Measurements from ENCODE around the gene SEC22A.

The SEC22A gene

GRCh38 chr3:123261666-123262065 lies 59.9 kb downstream of the SEC22A start:
- intact Hi-C loops (cut with DNase I) = no loop called here
- no peak for DNase-seq

- intact Hi-C loops (cut with DNase I) = no loop called here
- DNase-seq = no peak
These were observed 60.5 kb downstream of the SEC22A start for GRCh38 chr3:123262226-123262625.

GRCh38 chr3:123262868-123263267 lies 61.1 kb downstream of the SEC22A start:
- intact Hi-C loops (cut with DNase I) = no loop called here
- DNase-seq = no peak

- DNase-seq = no peak
These were observed 62.2 kb downstream of the SEC22A start for GRCh38 chr3:123263941-123264340.

GRCh38 chr3:123267821-123268220 lies 66.1 kb downstream of the SEC22A start:
- intact Hi-C loops (cut with DNase I) = no loop called here
- no peak for DNase-seq

More at GRCh38 chr3:123263941-123264340, 62.2 kb downstream of the SEC22A start:
- intact Hi-C loops (cut with DNase I) = no loop called here

- DNase-seq = no peak
- intact Hi-C loops (cut with DNase I) = no loop called here
These were observed 69.1 kb downstream of the SEC22A start for GRCh38 chr3:123270818-123271217.

GRCh38 chr3:123271466-123272159 lies 69.9 kb downstream of the SEC22A start:
- DNase-seq = no peak
- intact Hi-C loops (cut with DNase I) = no loop called here

- DNase-seq = no peak
- intact Hi-C loops (cut with DNase I) = no loop called here
These were observed 70.8 kb downstream of the SEC22A start for GRCh38 chr3:123272547-123272946.

- no peak for DNase-seq
- intact Hi-C loops (cut with DNase I) = no loop called here
These were observed 73.9 kb downstream of the SEC22A start for GRCh38 chr3:123275691-123276090.

- intact Hi-C loops (cut with DNase I) = no loop called here
- peak in 3 of 10 donors; percentile 34 to 81 (median 48) for DNase-seq
These were observed 74.7 kb downstream of the SEC22A start for GRCh38 chr3:123276346-123277006.

- intact Hi-C loops (cut with DNase I) = no loop called here
- DNase-seq = peak in 2 of 10 donors; percentile 31 to 40
These were observed 75.4 kb downstream of the SEC22A start for GRCh38 chr3:123277106-123277505.

- intact Hi-C loops (cut with DNase I) = no loop called here
- DNase-seq = peak in 2 of 10 donors; percentile 14 to 56
These were observed 76.7 kb downstream of the SEC22A start for GRCh38 chr3:123278446-123278845.

- DNase-seq = peak in 2 of 10 donors; percentile 30 to 74
- intact Hi-C loops (cut with DNase I) = no loop called here
These were observed 77.4 kb downstream of the SEC22A start for GRCh38 chr3:123279121-123279520.

GRCh38 chr3:123281406-123281805 lies 79.7 kb downstream of the SEC22A start:
- intact Hi-C loops (cut with DNase I) = no loop called here
- no peak for DNase-seq

GRCh38 chr3:123281929-123282328 lies 80.2 kb downstream of the SEC22A start:
- intact Hi-C loops (cut with DNase I) = no loop called here
- no peak for DNase-seq

- no peak for DNase-seq
- intact Hi-C loops (cut with DNase I) = no loop called here
These were observed 80.7 kb downstream of the SEC22A start for GRCh38 chr3:123282461-123282860.

- peak in 3 of 10 donors; percentile 69 to 85 (median 76) for DNase-seq
- intact Hi-C loops (cut with DNase I) = no loop called here
These were observed 81.3 kb downstream of the SEC22A start for GRCh38 chr3:123283074-123283473.

- DNase-seq = peak in 3 of 10 donors; percentile 34 to 72 (median 47)
These were observed 82.1 kb downstream of the SEC22A start for GRCh38 chr3:123283657-123284398.

GRCh38 chr3:123284399-123285010 lies 82.8 kb downstream of the SEC22A start:
- intact Hi-C loops (cut with DNase I) = no loop called here
- DNase-seq = peak in 3 of 10 donors; percentile 50 to 84 (median 69)

More at GRCh38 chr3:123283657-123284398, 82.1 kb downstream of the SEC22A start:
- intact Hi-C loops (cut with DNase I) = no loop called here

- intact Hi-C loops (cut with DNase I) = no loop called here
- DNase-seq = no peak
These were observed 83.3 kb downstream of the SEC22A start for GRCh38 chr3:123285066-123285465.

GRCh38 chr3:123285479-123285878 lies 83.7 kb downstream of the SEC22A start:
- intact Hi-C loops (cut with DNase I) = no loop called here
- DNase-seq = peak in 2 of 10 donors; percentile 3 to 52

Data from posterior cingulate gyrus (tissue), 11 donors.